HG03135 (cell line): ENCODE measurements around the gene AFAP1L2.
"Not testable (repeated sequence)": the region's sequence is repeated elsewhere in the genome, so short reads cannot be mapped to it uniquely, and the experiment has no call there.

Source experiments
- ATAC-seq: cut with Tn5 transposase; IDR thresholded peaks from one replicate; pipeline ENCODE4 v1.9.1; 2021; ENCODE audit warnings: mild to moderate bottlenecking, moderate library complexity; ENCODE audit not compliant: unreplicated experiment

The AFAP1L2 gene

DNA sequence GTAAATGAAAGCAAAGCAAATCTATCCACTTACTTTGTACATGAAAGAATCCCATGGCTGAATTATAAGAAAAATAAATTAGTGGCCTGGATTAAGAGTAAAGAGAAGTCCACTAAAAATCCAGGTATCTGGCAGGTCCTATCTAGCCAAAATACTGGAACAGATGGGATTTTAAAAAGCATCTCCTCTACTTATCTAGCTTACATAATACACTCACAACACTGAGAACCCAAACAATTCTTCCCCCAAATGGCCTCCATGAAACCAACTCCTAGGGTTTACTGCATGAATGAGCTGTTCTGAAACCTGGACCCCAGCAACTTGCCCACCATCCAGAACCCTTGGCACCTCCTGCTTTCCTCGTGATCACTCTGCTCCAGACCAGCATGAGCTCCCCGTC, 61.3 kb downstream of the AFAP1L2 start:
- no peak for ATAC-seq

DNA sequence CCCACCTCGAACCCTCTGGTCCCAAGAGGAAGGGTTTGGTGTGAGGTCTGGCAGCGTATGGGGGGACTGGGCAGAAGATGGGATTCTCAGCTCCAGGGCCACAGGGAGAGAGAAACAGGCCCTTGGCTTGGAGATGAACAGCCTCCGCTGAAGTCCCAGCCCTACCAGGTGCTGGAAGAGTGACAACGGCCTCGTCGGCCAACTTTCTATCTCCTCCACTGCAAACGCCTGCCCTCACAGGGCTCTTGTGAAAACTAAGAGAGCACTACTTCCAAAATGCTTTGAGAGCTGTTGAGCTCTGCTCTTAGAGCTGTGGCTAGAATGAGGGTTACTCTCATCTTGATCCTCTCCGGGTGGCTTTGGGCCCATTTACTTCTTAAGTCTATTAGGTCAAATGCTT, 63.5 kb downstream of the AFAP1L2 start:
- ATAC-seq: no peak

GRCh38 chr10:114337510-114338462, 66.5 kb downstream of the AFAP1L2 start:
- no peak for ATAC-seq

- no peak for ATAC-seq
These were observed 67.3 kb downstream of the AFAP1L2 start for GRCh38 chr10:114336823-114337509.

GRCh38 chr10:114335614-114336013, 68.7 kb downstream of the AFAP1L2 start:
- no peak for ATAC-seq

- ATAC-seq: no peak
These were observed 70.0 kb downstream of the AFAP1L2 start for GRCh38 chr10:114334301-114334700.

DNA sequence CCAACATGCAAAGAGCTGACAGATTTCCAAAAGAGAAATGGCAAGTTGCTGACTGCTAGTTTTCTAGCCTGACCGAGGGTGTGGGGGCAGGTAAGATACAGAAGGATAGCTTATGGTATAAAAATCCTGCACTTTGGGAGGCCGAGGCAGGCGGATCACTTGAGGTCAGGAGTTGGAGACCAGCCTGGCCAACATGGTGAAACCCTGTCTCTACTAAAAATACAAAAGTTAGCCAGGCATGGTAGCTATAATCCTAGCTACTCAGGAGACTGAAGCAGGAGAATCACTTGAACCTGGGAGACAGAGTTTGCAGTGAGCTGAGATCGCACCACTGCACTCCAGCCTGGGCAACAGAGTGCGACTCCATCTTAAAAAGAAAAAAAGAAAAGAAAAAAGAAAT, 70.9 kb downstream of the AFAP1L2 start:
- ATAC-seq: not testable (repeated sequence)

DNA sequence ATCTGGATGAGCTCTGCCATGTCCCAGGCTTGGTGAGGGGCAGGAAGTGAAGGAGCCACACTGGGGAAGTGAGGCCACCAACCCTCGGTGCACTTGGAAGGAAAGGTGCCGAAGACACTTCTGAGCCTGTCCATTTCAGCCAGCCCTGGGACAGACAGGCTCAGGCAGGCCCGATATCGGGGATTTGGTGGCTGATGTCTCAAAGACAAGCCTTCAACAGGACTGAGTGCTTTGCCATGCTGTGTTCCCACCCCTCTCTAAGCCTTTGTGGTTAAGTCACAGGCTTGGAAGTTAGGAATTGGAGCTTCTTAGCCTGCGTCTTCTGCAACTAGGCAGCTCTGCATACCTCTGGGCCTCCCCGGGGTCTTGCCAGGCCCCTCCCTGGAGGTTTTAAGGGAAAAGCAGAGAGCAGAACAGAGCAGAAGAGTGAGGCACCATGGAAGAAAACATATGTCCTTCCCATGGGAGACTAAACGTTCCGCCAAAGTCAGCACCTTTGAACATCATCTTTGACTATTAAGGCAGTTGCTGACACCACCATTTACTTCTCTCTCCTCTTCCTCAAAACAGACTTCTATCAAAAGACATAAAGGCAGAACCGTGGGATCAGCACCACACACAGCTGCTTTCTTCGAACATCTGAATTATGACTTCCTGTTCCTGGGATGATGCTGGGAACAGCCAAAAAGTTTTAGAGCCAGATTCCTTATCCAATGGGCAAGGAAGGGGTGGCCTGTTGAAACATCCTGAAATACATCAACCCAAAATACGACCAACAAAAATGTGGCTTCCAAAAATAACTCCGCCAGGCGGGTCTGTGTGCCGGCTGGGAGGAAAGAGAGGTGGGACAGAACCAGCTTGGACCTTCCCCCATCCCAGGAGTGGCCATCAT, 71.8 kb downstream of the AFAP1L2 start:
- no peak for ATAC-seq

- no peak for ATAC-seq
These were observed 74.5 kb downstream of the AFAP1L2 start for GRCh38 chr10:114329634-114330365.

DNA sequence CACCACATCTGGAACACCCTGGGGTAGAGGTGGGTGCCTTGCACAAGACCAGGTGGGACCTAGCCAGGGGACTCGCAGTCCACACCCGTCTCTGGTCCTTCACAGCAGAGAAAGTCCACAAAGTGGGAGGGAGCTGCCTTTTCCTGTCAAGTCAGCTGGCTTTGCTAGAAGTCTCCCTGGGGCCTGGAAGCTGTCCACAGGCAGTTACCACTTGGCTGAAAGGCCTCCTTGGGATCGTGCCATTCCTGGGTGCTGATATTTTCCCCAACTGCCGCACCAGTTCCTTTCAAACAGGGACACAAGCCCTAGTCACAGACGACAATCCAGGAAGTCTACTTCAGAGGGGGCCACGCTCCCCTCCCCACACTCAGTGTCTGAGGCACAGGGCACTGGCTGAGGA, 75.4 kb downstream of the AFAP1L2 start:
- no peak for ATAC-seq

DNA sequence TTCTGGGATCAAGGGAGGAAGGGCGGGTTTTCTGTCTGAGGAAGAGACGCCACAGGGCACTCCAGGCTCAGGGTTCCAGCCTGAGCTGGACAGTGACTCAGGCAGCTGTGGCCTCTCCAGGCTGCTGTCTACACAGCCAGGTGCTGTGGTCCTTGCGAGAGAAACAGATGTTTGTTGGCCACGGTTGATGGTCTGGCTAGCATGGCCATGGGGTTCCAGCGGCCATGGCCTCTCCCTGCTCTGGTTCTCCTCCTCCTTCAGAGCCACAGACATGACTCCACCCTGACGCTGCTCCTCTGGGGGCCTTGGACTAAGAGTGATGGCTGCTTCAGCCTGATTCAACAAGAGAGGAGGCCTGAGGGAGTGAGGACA, 75.9 kb downstream of the AFAP1L2 start:
- no peak for ATAC-seq

GRCh38 chr10:114327537-114328440, 76.5 kb downstream of the AFAP1L2 start:
- no peak for ATAC-seq

DNA sequence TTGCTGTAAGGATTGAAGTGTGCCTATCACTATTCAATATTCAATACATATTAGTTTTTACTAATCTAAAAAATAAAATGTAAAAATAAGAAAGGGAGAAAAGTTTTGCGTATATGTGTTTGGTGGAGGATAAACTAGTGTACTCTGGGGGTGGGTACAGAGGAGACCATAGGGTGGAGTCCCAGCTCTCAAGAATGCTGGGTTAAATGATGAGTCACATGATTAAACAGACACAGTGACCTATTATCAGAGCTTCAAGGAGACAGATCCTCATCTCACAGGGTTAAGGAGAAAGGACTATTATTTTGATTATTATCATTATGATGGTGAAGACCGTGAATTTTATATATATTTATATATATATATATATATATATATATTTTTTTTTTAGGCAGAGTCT, 77.5 kb downstream of the AFAP1L2 start:
- no peak for ATAC-seq

DNA sequence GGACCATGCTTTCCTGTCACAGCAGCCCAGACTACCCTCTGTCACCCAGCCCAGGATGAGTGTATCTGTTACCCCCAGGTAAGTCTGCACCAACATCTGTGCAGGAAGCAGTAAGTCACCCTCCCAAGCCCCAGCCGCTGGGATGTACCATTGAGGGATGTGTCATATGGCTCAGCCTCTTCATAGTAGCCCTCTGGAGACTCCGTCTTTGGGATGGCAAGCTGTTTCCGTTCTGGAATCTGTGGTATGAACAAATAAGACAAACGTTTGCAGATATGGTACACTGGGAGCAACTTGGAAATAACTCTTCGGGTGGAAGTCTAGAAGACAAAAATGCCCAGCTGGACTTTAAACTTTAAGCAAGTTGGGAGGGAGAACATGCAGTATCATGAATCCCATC, 81.3 kb downstream of the AFAP1L2 start:
- no peak for ATAC-seq

DNA sequence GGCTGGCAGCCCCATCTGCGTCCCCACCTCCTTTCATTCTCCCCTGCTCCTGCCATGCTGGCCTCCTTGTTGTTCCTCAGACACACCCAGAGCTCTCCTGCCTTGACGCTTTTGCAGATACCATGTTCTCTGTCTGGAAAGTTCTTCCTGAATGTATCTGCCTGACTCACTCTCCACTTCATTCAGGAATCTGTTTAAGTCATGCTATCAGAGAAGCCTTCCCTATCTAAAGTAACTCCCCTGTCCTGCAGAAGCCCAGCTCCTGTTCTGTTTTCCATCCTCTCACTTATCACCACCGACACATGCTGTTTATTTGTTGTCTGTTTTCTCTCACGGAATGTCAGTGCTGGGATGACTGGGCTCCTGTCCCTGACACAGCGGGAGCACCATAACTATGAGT, 82.0 kb downstream of the AFAP1L2 start:
- no peak for ATAC-seq

GRCh38 chr10:114320249-114321116, 83.8 kb downstream of the AFAP1L2 start:
- ATAC-seq: no peak

GRCh38 chr10:114319406-114320248, 84.7 kb downstream of the AFAP1L2 start:
- ATAC-seq: no peak

DNA sequence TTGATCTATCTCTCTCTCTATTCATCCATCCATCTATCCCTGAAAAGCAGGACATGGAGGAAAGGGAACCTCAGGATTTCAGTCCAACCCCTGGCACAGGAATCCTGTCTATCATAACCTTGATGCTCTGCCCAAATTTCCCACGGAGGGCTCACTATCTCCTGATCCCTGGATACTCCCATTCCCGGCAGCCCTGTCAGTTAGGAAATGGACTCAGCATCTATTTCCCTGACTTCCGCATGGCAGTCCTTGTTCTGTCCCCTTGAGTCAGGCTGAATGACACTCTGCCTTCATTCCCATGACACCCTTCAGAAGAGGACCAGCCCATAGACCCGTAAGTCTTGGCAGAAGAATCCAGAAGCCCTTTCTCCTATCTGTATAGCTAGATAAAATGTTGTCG, 87.6 kb downstream of the AFAP1L2 start:
- ATAC-seq: no peak
